SK-N-SH treated with all-trans-retinoic acid at 6 μM for 48 hours (cell line): ENCODE data around the gene PLXNA4.

Experiments
- ATAC-seq: fragments of 200-7000 bp; cut with Tn5 transposase; 3 replicates; pipeline ENCODE4 v1.9.1; 2020; ENCODE audit warnings: mild to moderate bottlenecking, moderate library complexity
- ARNTL ChIP-seq: fragments of 450-650 bp; formaldehyde crosslinking; IDR thresholded peaks from 2 replicates; pipeline ENCODE4 v1.5.0; 2020; ENCODE audit warnings: low read depth, mild to moderate bottlenecking, moderate library complexity, borderline replicate concordance
- BACH2 ChIP-seq: fragments of 250-450 bp; sonication (Bioruptor Pico); IDR thresholded peaks from 2 replicates; pipeline ENCODE4 v1.9.0; 2021; ENCODE audit warnings: mild to moderate bottlenecking, borderline replicate concordance
- CREB5 ChIP-seq: fragments of 250-450 bp; sonication (Bioruptor Pico); IDR thresholded peaks from 2 replicates; pipeline ENCODE4 v1.5.1; 2020; ENCODE audit warnings: low read depth, mild to moderate bottlenecking, moderate library complexity
- CSDC2 ChIP-seq: fragments of 250-450 bp; sonication (Bioruptor Pico); IDR thresholded peaks from 2 replicates; pipeline ENCODE4 v1.5.0; 2020; ENCODE audit warnings: mild to moderate bottlenecking, moderate library complexity
- CSRNP3 ChIP-seq: fragments of 250-450 bp; sonication (Bioruptor Pico); IDR thresholded peaks from 2 replicates; pipeline ENCODE4 v1.5.1; 2021; ENCODE audit warnings: mild to moderate bottlenecking, moderate library complexity
- GLIS3 ChIP-seq: fragments of 250-450 bp; sonication (Bioruptor Pico); IDR thresholded peaks from 2 replicates; pipeline ENCODE4 v1.5.0; 2020; ENCODE audit warnings: mild to moderate bottlenecking, moderate library complexity
- ISL1 ChIP-seq: fragments of 250-450 bp; sonication (Bioruptor Pico); IDR thresholded peaks from 2 replicates; pipeline ENCODE4 v2.1.2; 2022; ENCODE audit warnings: mild to moderate bottlenecking, moderate library complexity
- OSR1 ChIP-seq: fragments of 250-450 bp; sonication (Bioruptor Pico); IDR thresholded peaks from 2 replicates; pipeline ENCODE4 v1.8.0; 2022; ENCODE audit warnings: moderate library complexity, mild to moderate bottlenecking, inconsistent platforms
- POU6F1 ChIP-seq: fragments of 250-450 bp; sonication (Bioruptor Pico); IDR thresholded peaks from 2 replicates; pipeline ENCODE4 v1.8.0; 2021; ENCODE audit warnings: low read depth, mild to moderate bottlenecking, moderate library complexity, borderline replicate concordance
- PPARA ChIP-seq: fragments of 250-450 bp; sonication (Bioruptor Pico); IDR thresholded peaks from 2 replicates; pipeline ENCODE4 v1.5.0; 2020; ENCODE audit warnings: mild to moderate bottlenecking, borderline replicate concordance
- RARB ChIP-seq: fragments of 250-450 bp; sonication (Bioruptor Pico); IDR thresholded peaks from 2 replicates; pipeline ENCODE4 v1.8.0; 2021; ENCODE audit warnings: mild to moderate bottlenecking, moderate library complexity
- SNAI2 ChIP-seq: fragments of 250-450 bp; sonication (Bioruptor Pico); IDR thresholded peaks from 2 replicates; pipeline ENCODE4 v1.5.0; 2020; ENCODE audit warnings: mild to moderate bottlenecking, moderate library complexity
- TCF4 ChIP-seq: fragments of 250-450 bp; sonication (Bioruptor Pico); IDR thresholded peaks from 2 replicates; pipeline ENCODE4 v1.8.0; 2021; ENCODE audit warnings: mild to moderate bottlenecking, moderate library complexity, borderline replicate concordance
- TOX ChIP-seq: fragments of 250-450 bp; sonication (Bioruptor Pico); IDR thresholded peaks from 2 replicates; pipeline ENCODE4 v1.8.0; 2021; ENCODE audit warnings: mild to moderate bottlenecking, moderate library complexity, borderline replicate concordance
- TSHZ2 ChIP-seq: fragments of 250-450 bp; sonication (Bioruptor Pico); IDR thresholded peaks from 2 replicates; pipeline ENCODE4 v1.5.0; 2020; ENCODE audit warnings: mild to moderate bottlenecking, moderate library complexity
- ZC3H10 ChIP-seq: fragments of 250-450 bp; sonication (Bioruptor Pico); IDR thresholded peaks from 2 replicates; pipeline ENCODE4 v1.5.1; 2021; ENCODE audit warnings: mild to moderate bottlenecking, moderate library complexity
- ZFP3 ChIP-seq: fragments of 250-450 bp; sonication (Bioruptor Pico); IDR thresholded peaks from 2 replicates; pipeline ENCODE4 v1.5.0; 2020; ENCODE audit warnings: mild to moderate bottlenecking, moderate library complexity
- ZFP30 ChIP-seq: fragments of 450-650 bp; formaldehyde crosslinking; IDR thresholded peaks from 2 replicates; pipeline ENCODE4 v1.5.0; 2022; ENCODE audit warnings: mild to moderate bottlenecking, moderate library complexity
- ZNF565 ChIP-seq: fragments of 450-650 bp; formaldehyde crosslinking; conservative IDR thresholded peaks from 2 replicates; pipeline ENCODE4 v1.5.0; 2020; ENCODE audit warnings: low read depth, mild to moderate bottlenecking, moderate library complexity
- ZNF70 ChIP-seq: fragments of 450-650 bp; formaldehyde crosslinking; IDR thresholded peaks from 2 replicates; pipeline ENCODE4 v1.5.0; 2020; ENCODE audit warnings: mild to moderate bottlenecking, moderate library complexity
- ZNF8 ChIP-seq: fragments of 450-650 bp; formaldehyde crosslinking; IDR thresholded peaks from 2 replicates; pipeline ENCODE4 v1.5.0; 2020; ENCODE audit warnings: mild to moderate bottlenecking, moderate library complexity

The PLXNA4 gene

GRCh38 chr7:132402096-132402495 is 174.2 kb downstream of the PLXNA4 start:
- ATAC-seq: no peak
- TF ChIP-seq ZC3H10: no peak
- no peak for TF ChIP-seq CREB5
- TF ChIP-seq PPARA (CRISPR knock-in tag): no peak
- TF ChIP-seq TOX (CRISPR knock-in tag): no peak
- no peak for TF ChIP-seq BACH2 (CRISPR knock-in tag)
- TF ChIP-seq ZNF8 (CRISPR knock-in tag): no peak
- no peak for TF ChIP-seq CSRNP3 (CRISPR knock-in tag)

GRCh38 chr7:132400561-132401142 is 175.6 kb downstream of the PLXNA4 start:
- TF ChIP-seq ZNF70 (CRISPR knock-in tag) (no peak), ZFP3 (CRISPR knock-in tag) (no peak), BACH2 (CRISPR knock-in tag) (no peak), CSRNP3 (CRISPR knock-in tag) (no peak), TCF4 (CRISPR knock-in tag) (no peak), ARNTL (CRISPR knock-in tag) (no peak)
- ATAC-seq: no peak

- ATAC-seq: no peak
- no peak for TF ChIP-seq ZNF565 (CRISPR knock-in tag)
- no peak for TF ChIP-seq CSRNP3 (CRISPR knock-in tag)
- no peak for TF ChIP-seq CREB5
- no peak for TF ChIP-seq ZFP3 (CRISPR knock-in tag)
- no peak for TF ChIP-seq BACH2 (CRISPR knock-in tag)
- TF ChIP-seq POU6F1 (CRISPR knock-in tag): no peak
- TF ChIP-seq RARB (CRISPR knock-in tag): no peak
- no peak for TF ChIP-seq ZNF8 (CRISPR knock-in tag)
- TF ChIP-seq ZFP30 (CRISPR knock-in tag): no peak
- TF ChIP-seq TSHZ2 (CRISPR knock-in tag): no peak
- no peak for TF ChIP-seq OSR1
- TF ChIP-seq SNAI2: no peak
- no peak for TF ChIP-seq ISL1 (CRISPR knock-in tag)
- TF ChIP-seq ZNF70 (CRISPR knock-in tag): no peak
- no peak for TF ChIP-seq GLIS3
- TF ChIP-seq CSDC2 (CRISPR knock-in tag): no peak
Measured at GRCh38 chr7:132399367-132399766, 176.9 kb downstream of the PLXNA4 start.
